Ovary (tissue), 10 donors: Measurements from ENCODE around the gene MID2. TPM values are rescaled to one million over a fixed set of nuclear protein-coding genes. Genes with fewer than 3 reads are reported as not detected.
A peak's percentile ranks its signal among the peaks of the same experiment; 100 is the strongest.

Experiments
- DNase-seq, 5 donors: peaks; one replicate each; pipeline ENCODE4 v3.0.0-alpha.2; 2019 to 2020
- H3K27ac ChIP-seq, 2 donors: fragments of 200-600 bp; one replicate each; pipeline versions ENCODE4 v1.5.1 to v1.8.0; 2019 to 2022
- H3K27me3 ChIP-seq: fragments of 200-600 bp; one replicate; pipeline ENCODE4 v1.8.0; 2022
- H3K36me3 ChIP-seq: fragments of 200-600 bp; sonication (generic); one replicate; pipeline ENCODE4 v1.5.1; 2019
- H3K4me1 ChIP-seq: one replicate; pipeline ENCODE4 v1.8.1; 2013; ENCODE audit warnings: mild to moderate bottlenecking, moderate library complexity; ENCODE audit not compliant: insufficient read depth
- H3K4me3 ChIP-seq: fragments of 200-600 bp; sonication (generic); one replicate; pipeline ENCODE4 v1.5.1; 2017
- H3K9me3 ChIP-seq, 2 donors: fragments of 200-600 bp in 1 of 2; sonication (generic) in 1 of 2; one replicate each; pipeline versions ENCODE4 v1.5.1 to v1.8.1; 2013 to 2019; ENCODE audit warnings: mild to moderate bottlenecking in 1 of 2, moderate library complexity in 1 of 2
- CTCF ChIP-seq, 3 donors: fragments of 450-650 bp in 2 of 3; fragments of 200-600 bp in 1 of 3; IDR thresholded peaks; one replicate each; pipeline versions ENCODE4 v1.5.1 to v1.8.0; 2016 to 2022; ENCODE audit warnings: antibody characterized with exemption in 3 of 3, mild to moderate bottlenecking in 1 of 3
- EP300 ChIP-seq: sonication (generic); formaldehyde crosslinking; IDR thresholded peaks from one replicate; pipeline ENCODE4 v1.6.1; 2017; ENCODE audit warnings: antibody characterized with exemption
- POLR2A ChIP-seq: fragments of 450-650 bp; IDR thresholded peaks from one replicate; pipeline ENCODE4 v1.6.1; 2017; ENCODE audit warnings: antibody characterized with exemption, mild to moderate bottlenecking, moderate library complexity
- WGBS, 3 donors: extraction: QIAGEN DNeasy Blood & Tissue Kit in 1 of 3; methylation state at CpG; one replicate each; pipeline versions ENCODE4 v1.1.5 to v1.1.7; 2013 to 2017; 5-methylcytosine and 5-hydroxymethylcytosine counted together
- intact Hi-C, 4 donors: fragments of 100-400 bp; cut with DNase I; formaldehyde crosslinking; loops; one replicate each; pipeline versions ENCODE4 v1.11.0 to v1.15.1; 2022 to 2023
- long read RNA-seq, 3 donors: library from polyadenylated mRNA in 2 of 3; unstranded in 2 of 3; transcript quantifications; one replicate each; pipeline ENCODE4 v2.0.0 and lab custom pipeline, GENCODE V29; 2021 to 2026
- polyA plus RNA-seq, 2 donors: library from polyadenylated mRNA; stranded (reverse); fragments of 200-250 nt in 1 of 2; fragments of 350-450 nt in 1 of 2; fragmentation: Illumina TruSeq in 1 of 2; extraction: RNeasy Lipid Tissue Mini Kit (QIAGEN cat#74804) in 1 of 2; gene quantifications; one replicate each; pipeline ENCODE4 v1.2.3, GENCODE V29; 2013 to 2014
- total RNA-seq, 7 donors: library from RNA; depleted of rRNA in 2 of 7; stranded (reverse); fragments of >200 nt in 2 of 7; fragmentation: NEBNext Ultra II Directional in 3 of 7; extraction: Animal tissue kit (Norgen Biotek cat#: 25700) in 3 of 7; gene quantifications; one replicate each; pipeline versions ENCODE4 v1.1.0 to v1.2.4, GENCODE V29; 2016 to 2023
- donor health status: DM: no; HTN: no; CAD: no; lungs with moderate emphysema.
- donor health status: DM: no; HTN: no; CAD: no.
- donor health status: Bipolar disorder and iron deficiency.
- donor health status: DM: yes; HTN: yes; CAD: no.
- donor health status: DM: no; HTN: no; CAD: no.
- donor health status: DM: yes; HTN: yes; CAD: no.

Gene MID2, protein sequence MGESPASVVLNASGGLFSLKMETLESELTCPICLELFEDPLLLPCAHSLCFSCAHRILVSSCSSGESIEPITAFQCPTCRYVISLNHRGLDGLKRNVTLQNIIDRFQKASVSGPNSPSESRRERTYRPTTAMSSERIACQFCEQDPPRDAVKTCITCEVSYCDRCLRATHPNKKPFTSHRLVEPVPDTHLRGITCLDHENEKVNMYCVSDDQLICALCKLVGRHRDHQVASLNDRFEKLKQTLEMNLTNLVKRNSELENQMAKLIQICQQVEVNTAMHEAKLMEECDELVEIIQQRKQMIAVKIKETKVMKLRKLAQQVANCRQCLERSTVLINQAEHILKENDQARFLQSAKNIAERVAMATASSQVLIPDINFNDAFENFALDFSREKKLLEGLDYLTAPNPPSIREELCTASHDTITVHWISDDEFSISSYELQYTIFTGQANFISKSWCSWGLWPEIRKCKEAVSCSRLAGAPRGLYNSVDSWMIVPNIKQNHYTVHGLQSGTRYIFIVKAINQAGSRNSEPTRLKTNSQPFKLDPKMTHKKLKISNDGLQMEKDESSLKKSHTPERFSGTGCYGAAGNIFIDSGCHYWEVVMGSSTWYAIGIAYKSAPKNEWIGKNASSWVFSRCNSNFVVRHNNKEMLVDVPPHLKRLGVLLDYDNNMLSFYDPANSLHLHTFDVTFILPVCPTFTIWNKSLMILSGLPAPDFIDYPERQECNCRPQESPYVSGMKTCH
- 10 to 100 TPM; 15.9 to 29.6 (median 24.0) TPM for total RNA-seq
- polyA plus RNA-seq, result 10 to 100 TPM in 1 of 2 donors, 1 to 10 TPM in 1; 4.3 to 19.8 TPM
- long read RNA-seq, donor 1, partial matches to known transcripts, result 3 of 5 reads
- long read RNA-seq, donor 1, other reads (novel, unspliced or antisense), result 2 of 5 reads
- long read RNA-seq, donor 2, partial matches to known transcripts, result 0 of 2 reads
- long read RNA-seq, donor 2, other reads (novel, unspliced or antisense), result 0 of 2 reads
- long read RNA-seq, donor 3, transcript MID2-202 (10 exons, 2,251 nt), result major isoform, 14 of 24 reads
- long read RNA-seq, donor 3, transcript MID2-201 (10 exons, 2,876 nt), result minor isoform, 5 of 24 reads
- long read RNA-seq, donor 3, partial matches to known transcripts, result 2 of 24 reads
- long read RNA-seq, donor 3, other reads (novel, unspliced or antisense), result 3 of 24 reads

DNA sequence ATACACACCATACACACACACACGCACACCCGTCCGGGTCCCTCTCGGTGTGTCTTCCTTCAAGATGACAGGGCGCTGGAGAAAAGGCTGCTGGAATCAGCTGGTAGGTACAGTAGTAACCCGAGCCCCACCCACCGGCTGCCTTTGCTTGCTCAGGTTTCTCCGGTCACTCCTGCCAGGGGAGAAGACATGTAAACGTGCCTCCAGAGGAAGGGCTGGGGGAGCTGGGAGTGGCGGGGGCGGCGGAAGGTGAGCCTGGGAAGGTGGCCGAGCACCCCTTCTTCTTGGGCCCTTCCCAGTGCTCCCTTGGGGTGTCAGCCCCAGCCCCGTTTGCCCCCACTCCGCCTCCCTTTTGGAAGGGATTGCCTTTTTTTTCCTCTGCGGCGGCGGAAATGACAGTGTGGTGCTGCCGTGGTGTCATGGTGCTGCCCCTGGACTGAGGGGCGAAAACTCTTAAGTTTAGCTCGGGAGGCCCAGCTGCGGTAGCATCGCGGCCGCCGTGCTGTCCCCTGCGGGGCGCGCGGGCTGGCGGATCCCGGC lies at the start of gene MID2:
Gene MID2 (plus strand): TSS at position 169 of the 540 bp plus-strand sequence. CDS start 561 bp downstream, outside the sequence.
- no peaks in the 10 kb centered on the region for H3K36me3 ChIP-seq
- H3K27ac ChIP-seq, result peak within 1 kb of the TSS; percentile 68 to 91
- peaks cover 3% of the 10 kb centered on the region for H3K4me1 ChIP-seq
- TF ChIP-seq POLR2A (no peak), EP300 (no peak), CTCF (IDR thresholded peaks at IDR 0.05) (no peak)
- DNase-seq, result peak; percentile 54 to 69 (median 61)
- no peaks in the 10 kb centered on the region for H3K9me3 ChIP-seq
- intact Hi-C loops, result no loop called here
- H3K27me3 ChIP-seq, result no peaks in the 10 kb centered on the region
- WGBS, 3 donors, result 36 to 51% (median 45%) methylated on average over 29 to 32 of the region's 32 CpGs
- H3K4me3 ChIP-seq, result peak within 1 kb of the TSS; percentile 46

GRCh38 chrX:107776649-107777535 lies 48.8 kb upstream of the MID2 start:
- TF ChIP-seq POLR2A (peak; percentile 18), CTCF (IDR thresholded peaks at IDR 0.05) (peak; percentile 58 to 86 (median 79)), EP300 (no peak)
- H3K9me3 ChIP-seq, result no peaks in the 10 kb centered on the region
- intact Hi-C loops, result loop anchor here (2.0 to 10.0 kb wide), 6 partner anchors 60 to 120 kb away; no protein-coding TSS in a partner anchor
- no peaks in the 10 kb centered on the region for H3K36me3 ChIP-seq
- WGBS, 3 donors, result 12 to 19% (median 17%) methylated on average over 20 of the region's 20 CpGs
- peak overlapping the region; percentile 72 to 78 for H3K27ac ChIP-seq
- peak; percentile 77 to 90 (median 81) for DNase-seq
- H3K4me1 ChIP-seq, result no peaks in the 10 kb centered on the region
- no peaks in the 10 kb centered on the region for H3K27me3 ChIP-seq
- peak overlapping the region; percentile 59 for H3K4me3 ChIP-seq

- H3K36me3 ChIP-seq, result no peaks in the 10 kb centered on the region
- TF ChIP-seq CTCF (IDR thresholded peaks at IDR 0.05), result no peak
- TF ChIP-seq POLR2A, result no peak
- TF ChIP-seq EP300, result no peak
- no peaks in the 10 kb centered on the region for H3K27me3 ChIP-seq
- peak within 1 kb of the TSS; percentile 72 to 78 for H3K27ac ChIP-seq
- 46 to 54% (median 52%) methylated on average over 6 of the region's 6 CpGs for WGBS, 3 donors
- intact Hi-C loops, result loop anchor here (2.0 to 10.0 kb wide), 6 partner anchors 60 to 120 kb away; no protein-coding TSS in a partner anchor
- no peaks in the 10 kb centered on the region for H3K9me3 ChIP-seq
- H3K4me1 ChIP-seq, result no peaks in the 10 kb centered on the region
- peak within 1 kb of the TSS; percentile 59 for H3K4me3 ChIP-seq
- DNase-seq, result no peak
These were observed 48.2 kb upstream of the MID2 start, which contains the start of gene NCBP2L for GRCh38 chrX:107777536-107777832. TSS of gene NCBP2L (plus strand) at chrX:107777733. CDS start at chrX:107794221, 16,488 bp downstream.
